ENCODE data around the gene MARK2.
A peak's percentile ranks its signal among the peaks of the same experiment; 100 is the strongest.

Gene MARK2

DNA sequence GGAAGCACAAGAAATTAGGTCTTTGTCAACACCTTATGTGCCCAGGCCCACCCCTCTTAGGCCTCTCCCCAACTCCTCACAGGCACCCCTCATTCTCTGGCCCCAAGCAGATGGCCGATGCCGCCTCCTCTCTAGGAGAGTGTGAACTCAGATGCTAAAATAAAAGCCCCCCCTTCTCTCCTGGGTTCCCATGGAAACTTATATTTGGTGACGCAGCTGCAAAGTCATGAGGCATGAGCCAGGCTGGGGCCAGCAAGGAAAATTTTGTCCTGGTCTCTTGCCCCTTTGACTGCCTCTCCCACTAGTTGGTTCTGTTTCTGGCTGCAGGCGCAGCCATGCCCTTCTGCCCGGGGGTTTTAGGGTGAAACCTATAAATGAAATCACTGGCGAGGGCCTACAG lies 66.3 kb downstream of the MARK2 start:
- Histone ChIP-seq H3K27ac (no peak overlapping the region), H3K27me3 (ENCODE audit: insufficient read depth, low read depth, severe bottlenecking) (no peaks in the 10 kb centered on the region), H3K36me3 (peaks cover 66% of the 10 kb centered on the region), H3K9me3 (ENCODE audit: severe bottlenecking) (no peaks in the 10 kb centered on the region), H3K4me3 (ENCODE audit: low read depth, low read length) (no peak overlapping the region)
- TF ChIP-seq CTCF (IDR thresholded peaks at IDR 0.05; ENCODE audit: low read depth, low read length): no peak
- DNase-seq: no peak

- Histone ChIP-seq H3K36me3 (peaks cover 62% of the 10 kb centered on the region), H3K27ac (no peak overlapping the region), H3K4me3 (ENCODE audit: low read depth, low read length) (no peak overlapping the region), H3K9me3 (ENCODE audit: severe bottlenecking) (no peaks in the 10 kb centered on the region), H3K27me3 (ENCODE audit: insufficient read depth, low read depth, severe bottlenecking) (no peaks in the 10 kb centered on the region)
- DNase-seq: no peak
- TF ChIP-seq CTCF (IDR thresholded peaks at IDR 0.05; ENCODE audit: low read depth, low read length): no peak
These were observed 67.2 kb downstream of the MARK2 start for GRCh38 chr11:63906087-63906486.

DNA sequence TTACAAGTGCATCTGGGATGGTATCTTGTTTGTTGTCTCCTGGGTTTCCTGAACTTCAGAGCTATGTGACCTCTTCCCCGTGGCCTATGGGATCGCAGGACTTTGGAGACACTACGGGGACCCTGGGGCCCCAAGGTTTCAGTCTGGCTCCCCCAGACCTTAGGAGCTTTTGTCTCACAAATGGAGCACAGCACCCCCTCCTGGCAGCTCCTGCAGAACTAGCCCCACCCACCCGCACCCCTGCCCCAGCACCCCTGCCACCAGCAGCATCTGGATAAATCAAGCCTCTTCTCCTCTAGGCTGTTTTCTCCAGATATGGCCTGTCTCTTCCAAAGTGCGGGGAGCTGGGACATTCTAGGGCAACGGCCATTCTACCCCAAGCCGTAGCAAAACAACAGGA lies 67.7 kb downstream of the MARK2 start:
- Histone ChIP-seq H3K27ac (peak overlapping the region; percentile 66), H3K4me3 (ENCODE audit: low read depth, low read length) (no peak overlapping the region), H3K36me3 (peaks cover 61% of the 10 kb centered on the region), H3K27me3 (ENCODE audit: insufficient read depth, low read depth, severe bottlenecking) (no peaks in the 10 kb centered on the region), H3K9me3 (ENCODE audit: severe bottlenecking) (no peaks in the 10 kb centered on the region)
- TF ChIP-seq CTCF (IDR thresholded peaks at IDR 0.05; ENCODE audit: low read depth, low read length): peak; percentile 43; the same call in 1 of the 2 replicates
- DNase-seq: peak; percentile 45

DNA sequence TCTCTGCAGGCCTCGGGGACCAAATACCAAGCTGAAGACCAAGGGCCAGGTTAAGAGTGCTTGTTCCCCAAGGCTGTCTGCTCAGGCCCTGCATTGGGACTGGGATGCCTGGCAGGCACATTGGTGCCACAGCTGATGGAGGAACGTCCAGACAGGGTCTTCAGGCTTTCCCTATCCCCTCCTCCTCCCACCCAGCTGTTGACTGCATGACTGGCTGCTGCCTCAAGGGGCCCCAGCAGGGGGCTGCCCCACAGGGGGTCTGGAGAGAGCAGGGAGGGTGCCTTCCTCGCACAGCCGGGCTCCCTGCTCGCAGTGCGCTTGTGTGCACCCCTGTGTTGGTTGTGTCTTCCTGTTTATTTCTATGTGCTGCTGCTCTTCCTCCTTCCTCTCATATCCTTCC lies 68.2 kb downstream of the MARK2 start:
- H3K9me3 ChIP-seq (ENCODE audit: severe bottlenecking): no peaks in the 10 kb centered on the region
- DNase-seq: no peak
- H3K36me3 ChIP-seq: peaks cover 60% of the 10 kb centered on the region
- H3K27me3 ChIP-seq (ENCODE audit: insufficient read depth, low read depth, severe bottlenecking): no peaks in the 10 kb centered on the region
- no peak overlapping the region for H3K4me3 ChIP-seq (ENCODE audit: low read depth, low read length)
- no peak for TF ChIP-seq CTCF (IDR thresholded peaks at IDR 0.05; ENCODE audit: low read depth, low read length)
- peak overlapping the region; percentile 66 for H3K27ac ChIP-seq

DNA sequence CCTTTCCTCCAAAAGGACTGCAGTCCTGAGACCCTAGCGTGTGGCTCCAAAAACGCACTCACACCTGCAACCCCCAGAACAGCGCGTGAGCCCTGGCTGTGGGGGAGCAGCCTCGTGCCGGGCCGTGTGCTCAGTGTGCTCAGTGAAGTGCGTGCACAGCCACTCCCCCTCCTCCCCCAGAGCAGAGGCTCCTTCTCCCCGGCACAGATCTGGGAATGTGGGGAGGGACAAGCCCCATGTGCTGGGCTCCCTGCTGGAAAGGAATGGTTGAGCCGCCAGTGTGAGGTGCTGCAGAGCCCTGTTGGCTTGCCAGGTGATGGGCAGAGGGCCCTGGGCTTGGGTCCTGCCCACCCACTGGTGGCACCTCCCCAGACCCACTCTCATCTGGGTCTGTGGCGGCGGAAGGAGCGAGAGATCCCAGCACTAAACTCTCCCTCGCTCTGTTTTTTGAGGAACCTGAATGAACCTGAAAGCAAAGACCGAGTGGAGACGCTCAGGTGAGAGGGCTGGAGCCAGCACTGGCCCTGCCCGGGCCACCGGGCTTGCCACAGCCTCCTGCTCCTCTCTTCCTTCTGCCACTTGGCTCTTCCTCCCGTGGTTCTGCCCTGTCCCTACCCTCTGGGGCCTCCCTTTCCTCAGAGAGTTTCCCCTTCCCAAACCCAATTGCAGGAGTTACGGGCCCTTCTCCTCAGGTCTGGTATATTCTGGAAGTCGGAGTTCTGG lies 69.1 kb downstream of the MARK2 start:
- H3K4me3 ChIP-seq (ENCODE audit: low read depth, low read length): no peak overlapping the region
- TF ChIP-seq CTCF (IDR thresholded peaks at IDR 0.05; ENCODE audit: low read depth, low read length): peak; percentile 70
- H3K36me3 ChIP-seq: peaks cover 60% of the 10 kb centered on the region
- DNase-seq: peak; percentile 66
- no peaks in the 10 kb centered on the region for H3K9me3 ChIP-seq (ENCODE audit: severe bottlenecking)
- no peaks in the 10 kb centered on the region for H3K27me3 ChIP-seq (ENCODE audit: insufficient read depth, low read depth, severe bottlenecking)
- H3K27ac ChIP-seq: peak overlapping the region; percentile 66
